ENCODE results near the gene PTGES. TPM values are rescaled to one million over a fixed set of nuclear protein-coding genes. Genes with fewer than 3 reads are reported as not detected.

PTGES gene
- polyA plus RNA-seq, 3 donors = 0.29 to 1.8 (median 0.84) TPM

DNA sequence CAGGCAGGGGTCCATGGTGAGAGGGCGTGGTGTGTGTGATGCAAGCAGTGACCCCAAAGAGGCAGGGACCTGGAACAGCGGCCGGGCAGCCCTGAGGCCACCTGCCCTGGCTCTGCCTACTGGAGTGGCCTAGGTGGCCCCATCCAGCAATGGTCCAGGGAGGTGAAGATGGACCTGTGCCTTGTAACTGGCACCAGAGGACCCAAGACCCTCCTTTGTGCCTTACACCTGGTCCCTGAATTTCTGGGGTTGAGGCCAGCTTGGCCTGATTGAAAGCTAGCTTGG lies 42.7 kb downstream of the PTGES start:
- no peak overlapping the region for H3K27ac ChIP-seq (ENCODE audit: low read depth in 1 of 2, low read length in 2 of 2)
- no peaks in the 10 kb centered on the region for H4K20me1 ChIP-seq (ENCODE audit: insufficient read depth, low read length)
- peaks cover 5 to 10% of the 10 kb centered on the region in 2 donors for H3K4me1 ChIP-seq (ENCODE audit: control insufficient read depth in 1 of 2, insufficient read depth in 2 of 2, low read length in 2 of 2)
- no peaks in the 10 kb centered on the region for H3K9me3 ChIP-seq (replicated peaks in 1 of 2; ENCODE audit: control insufficient read depth in 1 of 2, insufficient read depth in 1 of 2, low read length in 2 of 2)
- H3K9me3 Mint-ChIP-seq = peaks cover 0 to 1% (median 0%) of the 10 kb centered on the region in 7 donors
- 90% methylated on average over 3 of the region's 3 CpGs for WGBS (ENCODE audit: insufficient coverage)
- H3K4me3 ChIP-seq (replicated peaks in 1 of 3; ENCODE audit: low read depth in 2 of 3, low read length in 3 of 3) = no peak overlapping the region
- DNase-seq = no peak
- peaks cover 15 to 45% (median 25%) of the 10 kb centered on the region in 3 donors for H3K27me3 Mint-ChIP-seq (ENCODE audit: low read depth in 3 of 3)
- H3K27ac Mint-ChIP-seq = no peak overlapping the region
- peak overlapping the region in 1 of 2 donors; percentile 39 for H3K4me3 Mint-ChIP-seq
- intact Hi-C loops (cut with micrococcal nuclease) = no loop called here
- H3K79me2 ChIP-seq (ENCODE audit: insufficient read depth, low read length) = no peaks in the 10 kb centered on the region
- H2AFZ ChIP-seq (ENCODE audit: insufficient read depth, low read depth, low read length, poor library complexity, severe bottlenecking) = no peak overlapping the region
- H3K9ac ChIP-seq (ENCODE audit: insufficient read depth, low read length, poor library complexity, severe bottlenecking) = no peak overlapping the region
- H3K36me3 Mint-ChIP-seq = no peaks in the 10 kb centered on the region
- TF ChIP-seq, protein P1, sequence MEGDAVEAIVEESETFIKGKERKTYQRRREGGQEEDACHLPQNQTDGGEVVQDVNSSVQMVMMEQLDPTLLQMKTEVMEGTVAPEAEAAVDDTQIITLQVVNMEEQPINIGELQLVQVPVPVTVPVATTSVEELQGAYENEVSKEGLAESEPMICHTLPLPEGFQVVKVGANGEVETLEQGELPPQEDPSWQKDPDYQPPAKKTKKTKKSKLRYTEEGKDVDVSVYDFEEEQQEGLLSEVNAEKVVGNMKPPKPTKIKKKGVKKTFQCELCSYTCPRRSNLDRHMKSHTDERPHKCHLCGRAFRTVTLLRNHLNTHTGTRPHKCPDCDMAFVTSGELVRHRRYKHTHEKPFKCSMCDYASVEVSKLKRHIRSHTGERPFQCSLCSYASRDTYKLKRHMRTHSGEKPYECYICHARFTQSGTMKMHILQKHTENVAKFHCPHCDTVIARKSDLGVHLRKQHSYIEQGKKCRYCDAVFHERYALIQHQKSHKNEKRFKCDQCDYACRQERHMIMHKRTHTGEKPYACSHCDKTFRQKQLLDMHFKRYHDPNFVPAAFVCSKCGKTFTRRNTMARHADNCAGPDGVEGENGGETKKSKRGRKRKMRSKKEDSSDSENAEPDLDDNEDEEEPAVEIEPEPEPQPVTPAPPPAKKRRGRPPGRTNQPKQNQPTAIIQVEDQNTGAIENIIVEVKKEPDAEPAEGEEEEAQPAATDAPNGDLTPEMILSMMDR (IDR thresholded peaks at IDR 0.05) = no peak
- peaks cover 3 to 28% of the 10 kb centered on the region in 2 donors for H3K27me3 ChIP-seq (ENCODE audit: control insufficient read depth in 2 of 2, insufficient read depth in 2 of 2, low read length in 2 of 2)
- no peak overlapping the region for H3K4me2 ChIP-seq (replicated peaks; ENCODE audit: extremely low read depth, low read length, poor library complexity, severe bottlenecking)
- peaks cover 19% of the 10 kb centered on the region for H3K4me1 Mint-ChIP-seq
- no peaks in the 10 kb centered on the region for H3K36me3 ChIP-seq (replicated peaks in 1 of 2; ENCODE audit: control insufficient read depth in 1 of 2, insufficient read depth in 2 of 2, low read length in 2 of 2)

DNA sequence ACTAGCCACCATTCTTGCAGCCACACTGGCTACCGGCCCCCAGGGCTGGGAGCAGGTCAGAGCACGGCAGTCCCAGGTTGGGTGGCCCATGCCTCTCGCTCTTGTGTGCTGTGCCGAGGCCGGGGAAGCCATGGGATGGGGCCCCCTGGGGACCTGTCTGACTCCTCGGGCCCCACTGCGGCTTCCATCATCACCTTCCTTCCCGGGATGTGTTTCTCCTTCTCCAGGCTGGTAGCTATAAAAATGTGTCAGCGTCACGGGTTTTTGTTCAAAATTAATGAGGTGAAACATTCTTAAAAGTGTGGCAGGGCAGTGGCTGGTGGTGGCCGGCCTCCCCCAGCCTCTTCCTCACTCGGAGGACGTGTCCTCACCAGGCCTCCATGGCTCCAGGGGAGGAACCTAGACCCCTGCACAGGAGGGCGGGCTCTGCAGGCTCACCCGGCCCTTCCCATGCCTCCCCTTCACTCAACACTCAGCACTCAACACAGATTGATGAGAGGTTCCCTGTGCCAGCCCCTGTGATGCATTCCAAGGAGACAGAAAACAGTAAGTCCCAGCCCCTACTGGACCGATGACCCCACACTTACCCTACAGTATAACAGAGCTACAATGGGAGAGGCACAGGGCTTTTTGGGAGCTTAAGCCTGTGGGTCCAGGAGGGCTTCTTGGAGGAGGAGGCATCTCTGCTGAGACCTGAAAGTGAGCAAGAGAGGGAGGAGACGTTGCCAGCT lies 43.2 kb downstream of the PTGES start:
- H3K9me3 ChIP-seq (replicated peaks in 1 of 2; ENCODE audit: control insufficient read depth in 1 of 2, insufficient read depth in 1 of 2, low read length in 2 of 2) = no peaks in the 10 kb centered on the region
- Mint-ChIP-seq H3K9me3 (peaks cover 0 to 1% (median 0%) of the 10 kb centered on the region in 7 donors), H3K27me3 (ENCODE audit: low read depth in 3 of 3) (peaks cover 15 to 41% (median 25%) of the 10 kb centered on the region in 3 donors), H3K36me3 (no peaks in the 10 kb centered on the region), H3K27ac (no peak overlapping the region), H3K4me3 (peak overlapping the region in 1 of 2 donors; percentile 39), H3K4me1 (peaks cover 14% of the 10 kb centered on the region)
- TF ChIP-seq, protein P1 (IDR thresholded peaks at IDR 0.05) = no peak
- H3K4me3 ChIP-seq (replicated peaks in 1 of 3; ENCODE audit: low read depth in 2 of 3, low read length in 3 of 3) = no peak overlapping the region
- H3K4me1 ChIP-seq (ENCODE audit: control insufficient read depth in 1 of 2, insufficient read depth in 2 of 2, low read length in 2 of 2) = peaks cover 5 to 10% of the 10 kb centered on the region in 2 donors
- DNase-seq = no peak
- no peaks in the 10 kb centered on the region for H4K20me1 ChIP-seq (ENCODE audit: insufficient read depth, low read length)
- intact Hi-C loops (cut with micrococcal nuclease) = no loop called here
- H2AFZ ChIP-seq (ENCODE audit: insufficient read depth, low read depth, low read length, poor library complexity, severe bottlenecking) = no peak overlapping the region
- 87% methylated on average over 8 of the region's 17 CpGs for WGBS (ENCODE audit: insufficient coverage)
- no peak overlapping the region for H3K9ac ChIP-seq (ENCODE audit: insufficient read depth, low read length, poor library complexity, severe bottlenecking)
- H3K36me3 ChIP-seq (replicated peaks in 1 of 2; ENCODE audit: control insufficient read depth in 1 of 2, insufficient read depth in 2 of 2, low read length in 2 of 2) = no peaks in the 10 kb centered on the region
- H3K4me2 ChIP-seq (replicated peaks; ENCODE audit: extremely low read depth, low read length, poor library complexity, severe bottlenecking) = no peak overlapping the region
- H3K27me3 ChIP-seq (ENCODE audit: control insufficient read depth in 2 of 2, insufficient read depth in 2 of 2, low read length in 2 of 2) = peaks cover 3 to 28% of the 10 kb centered on the region in 2 donors
- no peaks in the 10 kb centered on the region for H3K79me2 ChIP-seq (ENCODE audit: insufficient read depth, low read length)
- H3K27ac ChIP-seq (ENCODE audit: low read depth in 1 of 2, low read length in 2 of 2) = no peak overlapping the region
